ENCODE data around the gene DUSP16.

Gene DUSP16

DNA sequence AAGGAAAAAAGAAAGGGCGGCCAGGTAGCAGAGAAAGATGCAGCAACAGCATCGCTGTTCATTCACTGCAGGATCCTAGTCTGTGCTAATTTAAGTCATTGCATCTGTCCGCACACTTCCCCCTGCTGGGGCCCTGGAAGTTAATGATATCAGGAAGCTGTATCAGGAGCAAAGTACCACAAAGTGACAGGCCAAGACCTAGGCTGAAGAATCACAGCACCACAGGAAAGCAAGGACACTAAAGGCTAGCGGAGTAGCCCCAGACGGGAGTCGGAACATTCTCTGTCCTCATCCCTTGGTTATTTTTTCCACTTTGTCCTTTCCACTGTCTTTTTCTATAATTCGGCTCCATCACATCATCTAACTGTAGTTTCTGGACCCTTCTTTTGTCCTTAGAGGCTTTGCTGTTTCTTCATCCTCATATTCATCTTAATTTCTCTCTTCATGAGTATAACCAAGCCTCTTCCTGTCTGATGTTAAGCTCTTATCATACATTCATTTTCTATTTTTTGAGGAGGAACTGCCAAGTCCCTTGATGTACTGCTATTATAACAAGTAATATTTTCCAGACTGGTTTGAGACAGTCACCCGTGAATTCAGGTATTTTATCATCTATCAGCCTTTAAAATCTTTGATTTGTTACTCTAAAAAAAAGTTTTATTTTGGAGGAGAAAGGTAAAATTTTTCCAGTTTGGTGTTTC is 28.3 kb downstream of the DUSP16 start:
- Histone ChIP-seq H3K79me1 (replicated peaks; ENCODE audit: low read length, poor library complexity, severe bottlenecking) (peaks cover 3% of the 10 kb centered on the region), H3K9me3 (ENCODE audit: control insufficient read depth, low read length) (no peaks in the 10 kb centered on the region), H3K18ac (ENCODE audit: low read depth in 1 of 2, low read length in 2 of 2) (no peak overlapping the region), H3K9ac (ENCODE audit: low read length) (no peak overlapping the region), H3K4ac (ENCODE audit: low read depth in 1 of 2, low read length in 2 of 2) (no peak overlapping the region), H2BK5ac (ENCODE audit: low read depth, low read length, poor library complexity, severe bottlenecking) (no peak overlapping the region), H3K4me3 (ENCODE audit: insufficient read depth in 1 of 2, low read depth in 1 of 2, low read length in 2 of 2) (no peak overlapping the region), H3K23ac (ENCODE audit: low read length in 2 of 2) (no peak overlapping the region), H2BK120ac (ENCODE audit: low read depth, low read length) (no peak overlapping the region), H3K14ac (ENCODE audit: low read length in 2 of 2) (no peak overlapping the region), H3K27ac (ENCODE audit: low read length, poor library complexity, severe bottlenecking) (no peak overlapping the region), H2AFZ (ENCODE audit: low read depth, low read length) (no peak overlapping the region), H2AK5ac (ENCODE audit: low read length, severe bottlenecking) (no peak overlapping the region), H3K36me3 (ENCODE audit: control insufficient read depth in 1 of 2, insufficient read depth in 2 of 2, low read depth in 1 of 2, low read length in 2 of 2) (no peaks in the 10 kb centered on the region), H3K4me2 (ENCODE audit: low read length, poor library complexity, severe bottlenecking) (no peak overlapping the region), H4K91ac (ENCODE audit: low read length) (no peak overlapping the region), H2BK15ac (ENCODE audit: low read depth, poor library complexity, severe bottlenecking) (no peak overlapping the region), H3K27me3 (ENCODE audit: control insufficient read depth in 1 of 2, insufficient read depth in 1 of 2, low read length in 2 of 2) (no peaks in the 10 kb centered on the region), H2BK12ac (ENCODE audit: low read length in 2 of 2) (no peak overlapping the region), H3K4me1 (ENCODE audit: control insufficient read depth, insufficient read depth, low read depth, low read length) (peaks cover 7% of the 10 kb centered on the region), H4K8ac (ENCODE audit: low read length) (no peak overlapping the region)
- DNase-seq, result peak; percentile 16
- 44% methylated on average over 6 of the region's 8 CpGs for WGBS

DNA sequence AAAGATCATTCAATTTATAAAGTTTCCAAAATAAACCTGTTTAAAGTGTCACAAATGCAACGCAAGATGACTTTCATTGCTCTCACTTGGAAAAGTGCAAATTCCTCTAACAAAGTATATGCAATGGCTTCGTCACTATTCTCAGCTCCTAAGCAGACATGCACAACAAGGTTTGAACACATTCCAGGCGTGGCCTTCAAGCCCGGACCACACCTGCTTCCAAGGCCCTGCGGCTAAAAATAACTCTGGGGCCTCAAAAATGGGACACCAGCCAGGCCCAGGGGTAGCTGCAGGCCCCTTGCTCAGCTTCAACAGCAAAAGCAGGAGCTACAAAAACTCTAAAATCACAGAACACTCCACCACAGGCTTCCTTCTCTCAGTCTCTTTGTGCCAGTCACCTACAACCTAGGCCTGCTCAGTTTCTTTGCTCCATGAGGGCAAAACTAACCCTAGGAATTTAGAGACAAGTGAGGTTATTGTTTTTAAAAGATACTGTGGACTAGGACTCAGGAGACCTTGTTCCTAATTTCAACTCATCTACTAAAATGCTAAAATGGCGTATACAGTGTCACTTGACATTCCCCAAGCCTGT is 29.3 kb downstream of the DUSP16 start:
- H4K8ac ChIP-seq (ENCODE audit: low read length), result peak overlapping the region; percentile 54
- H2BK120ac ChIP-seq (ENCODE audit: low read depth, low read length), result no peak overlapping the region
- no peak overlapping the region for H3K23ac ChIP-seq (ENCODE audit: low read length in 2 of 2)
- H3K14ac ChIP-seq (ENCODE audit: low read length in 2 of 2), result no peak overlapping the region
- H3K9ac ChIP-seq (ENCODE audit: low read length), result no peak overlapping the region
- H3K36me3 ChIP-seq (ENCODE audit: control insufficient read depth in 1 of 2, insufficient read depth in 2 of 2, low read depth in 1 of 2, low read length in 2 of 2), result no peaks in the 10 kb centered on the region
- 95% methylated on average over 5 of the region's 6 CpGs for WGBS
- no peak overlapping the region for H3K4ac ChIP-seq (ENCODE audit: low read depth in 1 of 2, low read length in 2 of 2)
- H2BK15ac ChIP-seq (ENCODE audit: low read depth, poor library complexity, severe bottlenecking), result no peak overlapping the region
- no peak overlapping the region for H3K18ac ChIP-seq (ENCODE audit: low read depth in 1 of 2, low read length in 2 of 2)
- no peak overlapping the region for H3K27ac ChIP-seq (ENCODE audit: low read length, poor library complexity, severe bottlenecking)
- no peak overlapping the region for H4K91ac ChIP-seq (ENCODE audit: low read length)
- H2AK5ac ChIP-seq (ENCODE audit: low read length, severe bottlenecking), result no peak overlapping the region
- H3K27me3 ChIP-seq (ENCODE audit: control insufficient read depth in 1 of 2, insufficient read depth in 1 of 2, low read length in 2 of 2), result no peaks in the 10 kb centered on the region
- peaks cover 5% of the 10 kb centered on the region for H3K79me1 ChIP-seq (replicated peaks; ENCODE audit: low read length, poor library complexity, severe bottlenecking)
- H2BK5ac ChIP-seq (ENCODE audit: low read depth, low read length, poor library complexity, severe bottlenecking), result no peak overlapping the region
- H3K4me3 ChIP-seq (ENCODE audit: insufficient read depth in 1 of 2, low read depth in 1 of 2, low read length in 2 of 2), result no peak overlapping the region
- no peak overlapping the region for H3K4me2 ChIP-seq (ENCODE audit: low read length, poor library complexity, severe bottlenecking)
- no peaks in the 10 kb centered on the region for H3K9me3 ChIP-seq (ENCODE audit: control insufficient read depth, low read length)
- no peak for DNase-seq
- H2BK12ac ChIP-seq (ENCODE audit: low read length in 2 of 2), result no peak overlapping the region
- no peak overlapping the region for H2AFZ ChIP-seq (ENCODE audit: low read depth, low read length)
- H3K4me1 ChIP-seq (ENCODE audit: control insufficient read depth, insufficient read depth, low read depth, low read length), result peaks cover 7% of the 10 kb centered on the region

DNA sequence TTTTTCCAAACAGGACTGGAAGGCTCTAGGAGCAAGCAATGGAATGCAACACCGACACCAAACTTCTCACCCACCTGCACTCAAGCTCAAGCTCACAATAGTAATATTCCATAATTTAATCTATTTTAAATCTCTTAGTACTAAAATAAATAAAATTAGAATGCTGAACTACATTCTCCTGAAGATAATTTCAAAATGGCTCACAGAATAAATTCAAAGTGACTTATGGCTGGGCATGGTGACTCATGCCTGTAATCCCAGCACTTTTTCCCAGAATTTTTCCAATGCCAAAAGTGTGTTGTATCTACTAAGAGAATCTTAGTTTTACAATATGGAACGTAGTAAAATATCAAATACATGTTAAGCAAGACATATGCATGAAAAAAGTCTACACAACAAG is 31.5 kb downstream of the DUSP16 start:
- Histone ChIP-seq H4K8ac (ENCODE audit: low read length) (no peak overlapping the region), H3K4me2 (ENCODE audit: low read length, poor library complexity, severe bottlenecking) (no peak overlapping the region), H2BK120ac (ENCODE audit: low read depth, low read length) (no peak overlapping the region), H3K27ac (ENCODE audit: low read length, poor library complexity, severe bottlenecking) (no peak overlapping the region), H3K23ac (ENCODE audit: low read length in 2 of 2) (no peak overlapping the region), H3K4me1 (ENCODE audit: control insufficient read depth, insufficient read depth, low read depth, low read length) (peaks cover 7% of the 10 kb centered on the region), H2AFZ (ENCODE audit: low read depth, low read length) (no peak overlapping the region), H2AK5ac (ENCODE audit: low read length, severe bottlenecking) (no peak overlapping the region), H3K14ac (ENCODE audit: low read length in 2 of 2) (no peak overlapping the region), H3K36me3 (ENCODE audit: control insufficient read depth in 1 of 2, insufficient read depth in 2 of 2, low read depth in 1 of 2, low read length in 2 of 2) (no peaks in the 10 kb centered on the region), H4K91ac (ENCODE audit: low read length) (no peak overlapping the region), H2BK5ac (ENCODE audit: low read depth, low read length, poor library complexity, severe bottlenecking) (no peak overlapping the region), H3K18ac (ENCODE audit: low read depth in 1 of 2, low read length in 2 of 2) (no peak overlapping the region), H2BK12ac (ENCODE audit: low read length in 2 of 2) (no peak overlapping the region), H2BK15ac (ENCODE audit: low read depth, poor library complexity, severe bottlenecking) (no peak overlapping the region), H3K9ac (ENCODE audit: low read length) (no peak overlapping the region), H3K27me3 (ENCODE audit: control insufficient read depth in 1 of 2, insufficient read depth in 1 of 2, low read length in 2 of 2) (no peaks in the 10 kb centered on the region), H3K9me3 (ENCODE audit: control insufficient read depth, low read length) (no peaks in the 10 kb centered on the region), H3K4ac (ENCODE audit: low read depth in 1 of 2, low read length in 2 of 2) (no peak overlapping the region), H3K4me3 (ENCODE audit: insufficient read depth in 1 of 2, low read depth in 1 of 2, low read length in 2 of 2) (no peak overlapping the region), H3K79me1 (replicated peaks; ENCODE audit: low read length, poor library complexity, severe bottlenecking) (peaks cover 12% of the 10 kb centered on the region)
- no CpG with 5 or more reads among the region's 2 CpGs for WGBS
- DNase-seq, result no peak

DNA sequence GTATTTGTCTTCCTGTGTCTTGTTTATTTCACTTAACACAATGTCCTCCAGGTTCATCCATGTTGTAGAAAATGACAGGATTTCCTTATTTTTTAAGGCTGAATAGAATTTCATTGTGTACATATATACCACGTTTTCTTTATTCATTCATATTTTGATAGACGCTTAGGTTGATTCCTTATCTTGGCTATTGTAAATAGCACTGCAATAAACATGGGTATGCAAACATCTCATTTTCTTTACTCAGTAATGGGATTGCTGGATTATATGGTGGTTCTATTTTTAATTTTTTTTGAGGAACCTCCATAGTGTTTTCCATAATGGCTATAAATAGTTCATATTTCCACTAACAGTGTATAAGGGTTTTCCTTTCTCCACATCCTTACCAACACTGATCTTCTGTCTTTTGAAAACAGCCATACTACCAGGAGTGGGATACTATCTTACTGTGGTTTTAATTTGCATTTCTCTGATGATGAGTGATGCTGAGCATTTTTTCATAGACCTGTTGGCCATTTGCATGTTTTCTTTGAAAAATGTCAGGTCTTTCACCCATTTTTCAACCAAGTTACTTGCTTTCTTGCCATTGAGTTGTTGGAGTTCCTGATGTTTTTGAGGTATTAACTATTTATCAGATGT is 32.8 kb downstream of the DUSP16 start:
- Histone ChIP-seq H3K79me1 (replicated peaks; ENCODE audit: low read length, poor library complexity, severe bottlenecking) (peaks cover 12% of the 10 kb centered on the region), H2BK15ac (ENCODE audit: low read depth, poor library complexity, severe bottlenecking) (no peak overlapping the region), H3K14ac (ENCODE audit: low read length in 2 of 2) (no peak overlapping the region), H2BK5ac (ENCODE audit: low read depth, low read length, poor library complexity, severe bottlenecking) (no peak overlapping the region), H3K4me2 (ENCODE audit: low read length, poor library complexity, severe bottlenecking) (no peak overlapping the region), H2AFZ (ENCODE audit: low read depth, low read length) (no peak overlapping the region), H3K4ac (ENCODE audit: low read depth in 1 of 2, low read length in 2 of 2) (no peak overlapping the region), H3K4me3 (ENCODE audit: insufficient read depth in 1 of 2, low read depth in 1 of 2, low read length in 2 of 2) (no peak overlapping the region), H3K36me3 (ENCODE audit: control insufficient read depth in 1 of 2, insufficient read depth in 2 of 2, low read depth in 1 of 2, low read length in 2 of 2) (no peaks in the 10 kb centered on the region), H3K9ac (ENCODE audit: low read length) (no peak overlapping the region), H3K9me3 (ENCODE audit: control insufficient read depth, low read length) (no peaks in the 10 kb centered on the region), H4K8ac (ENCODE audit: low read length) (no peak overlapping the region), H4K91ac (ENCODE audit: low read length) (no peak overlapping the region), H3K18ac (ENCODE audit: low read depth in 1 of 2, low read length in 2 of 2) (no peak overlapping the region), H2BK12ac (ENCODE audit: low read length in 2 of 2) (no peak overlapping the region), H3K27me3 (ENCODE audit: control insufficient read depth in 1 of 2, insufficient read depth in 1 of 2, low read length in 2 of 2) (no peaks in the 10 kb centered on the region), H3K23ac (ENCODE audit: low read length in 2 of 2) (no peak overlapping the region), H3K4me1 (ENCODE audit: control insufficient read depth, insufficient read depth, low read depth, low read length) (peaks cover 6% of the 10 kb centered on the region), H2AK5ac (ENCODE audit: low read length, severe bottlenecking) (no peak overlapping the region), H2BK120ac (ENCODE audit: low read depth, low read length) (no peak overlapping the region), H3K27ac (ENCODE audit: low read length, poor library complexity, severe bottlenecking) (no peak overlapping the region)
- no peak for DNase-seq
- WGBS, result no CpG with 5 or more reads among the region's 2 CpGs

Measured in mesenchymal stem cell (in vitro differentiated cells and primary cell).